Measurements from ENCODE around the gene KCNH5.

GRCh38 chr14:62847168-62847567, 198.1 kb downstream of the KCNH5 start:
- TF ChIP-seq POLR2A (IDR thresholded peaks at IDR 0.05) (no peak), CTCF (IDR thresholded peaks at IDR 0.05) (no peak), POLR2AphosphoS5 (IDR thresholded peaks at IDR 0.05) (no peak)

Measured in prostate gland (tissue), 2 donors.